GM18508 (cell line): ENCODE data around the gene SCAPER.
"Not testable (repeated sequence)": the region's sequence is repeated elsewhere in the genome, so short reads cannot be mapped to it uniquely, and the experiment has no call there.

ENCODE experiments used
- ATAC-seq: cut with Tn5 transposase; IDR thresholded peaks from one replicate; pipeline ENCODE4 v1.9.1; 2021; ENCODE audit warnings: moderate number of reproducible peaks; ENCODE audit not compliant: insufficient read depth, unreplicated experiment

Gene SCAPER

GRCh38 chr15:76335307-76336253 is 569.6 kb downstream of the SCAPER start:
- ATAC-seq, result no peak

GRCh38 chr15:76334438-76335306 is 570.5 kb downstream of the SCAPER start:
- ATAC-seq, result no peak

- no peak for ATAC-seq
Measured at GRCh38 chr15:76333720-76334437, 571.3 kb downstream of the SCAPER start.

GRCh38 chr15:76333309-76333708 is 571.8 kb downstream of the SCAPER start:
- ATAC-seq, result no peak

GRCh38 chr15:76332796-76333195 is 572.3 kb downstream of the SCAPER start:
- no peak for ATAC-seq

GRCh38 chr15:76330080-76330680 is 575.0 kb downstream of the SCAPER start:
- no peak for ATAC-seq

GRCh38 chr15:76328958-76329357 is 576.2 kb downstream of the SCAPER start:
- ATAC-seq, result no peak

GRCh38 chr15:76328106-76328696 is 576.9 kb downstream of the SCAPER start:
- ATAC-seq, result no peak

- ATAC-seq, result no peak
Measured at GRCh38 chr15:76327191-76328105, 577.7 kb downstream of the SCAPER start.

GRCh38 chr15:76325704-76326103 is 579.4 kb downstream of the SCAPER start:
- no peak for ATAC-seq

- no peak for ATAC-seq
Measured at GRCh38 chr15:76324066-76324465, 581.1 kb downstream of the SCAPER start.

GRCh38 chr15:76321602-76322001 is 583.5 kb downstream of the SCAPER start:
- no peak for ATAC-seq

GRCh38 chr15:76321171-76321570 is 584.0 kb downstream of the SCAPER start:
- no peak for ATAC-seq

- ATAC-seq, result no peak
Measured at GRCh38 chr15:76320012-76320411, 585.1 kb downstream of the SCAPER start.

- ATAC-seq, result no peak
Measured at GRCh38 chr15:76313731-76314130, 591.4 kb downstream of the SCAPER start.

GRCh38 chr15:76313175-76313567 is 592.0 kb downstream of the SCAPER start:
- ATAC-seq, result not testable (repeated sequence)

- ATAC-seq, result no peak
Measured at GRCh38 chr15:76312540-76313174, 592.5 kb downstream of the SCAPER start.
